ENCODE data around the gene PLEK2. TPM values are rescaled to one million over a fixed set of nuclear protein-coding genes. Genes with fewer than 3 reads are reported as not detected.

PLEK2 gene
- total and polyA plus RNA-seq, 2 experiments from 2014 or later, result 1.0 to 2.2 TPM

- TF ChIP-seq, protein P1, sequence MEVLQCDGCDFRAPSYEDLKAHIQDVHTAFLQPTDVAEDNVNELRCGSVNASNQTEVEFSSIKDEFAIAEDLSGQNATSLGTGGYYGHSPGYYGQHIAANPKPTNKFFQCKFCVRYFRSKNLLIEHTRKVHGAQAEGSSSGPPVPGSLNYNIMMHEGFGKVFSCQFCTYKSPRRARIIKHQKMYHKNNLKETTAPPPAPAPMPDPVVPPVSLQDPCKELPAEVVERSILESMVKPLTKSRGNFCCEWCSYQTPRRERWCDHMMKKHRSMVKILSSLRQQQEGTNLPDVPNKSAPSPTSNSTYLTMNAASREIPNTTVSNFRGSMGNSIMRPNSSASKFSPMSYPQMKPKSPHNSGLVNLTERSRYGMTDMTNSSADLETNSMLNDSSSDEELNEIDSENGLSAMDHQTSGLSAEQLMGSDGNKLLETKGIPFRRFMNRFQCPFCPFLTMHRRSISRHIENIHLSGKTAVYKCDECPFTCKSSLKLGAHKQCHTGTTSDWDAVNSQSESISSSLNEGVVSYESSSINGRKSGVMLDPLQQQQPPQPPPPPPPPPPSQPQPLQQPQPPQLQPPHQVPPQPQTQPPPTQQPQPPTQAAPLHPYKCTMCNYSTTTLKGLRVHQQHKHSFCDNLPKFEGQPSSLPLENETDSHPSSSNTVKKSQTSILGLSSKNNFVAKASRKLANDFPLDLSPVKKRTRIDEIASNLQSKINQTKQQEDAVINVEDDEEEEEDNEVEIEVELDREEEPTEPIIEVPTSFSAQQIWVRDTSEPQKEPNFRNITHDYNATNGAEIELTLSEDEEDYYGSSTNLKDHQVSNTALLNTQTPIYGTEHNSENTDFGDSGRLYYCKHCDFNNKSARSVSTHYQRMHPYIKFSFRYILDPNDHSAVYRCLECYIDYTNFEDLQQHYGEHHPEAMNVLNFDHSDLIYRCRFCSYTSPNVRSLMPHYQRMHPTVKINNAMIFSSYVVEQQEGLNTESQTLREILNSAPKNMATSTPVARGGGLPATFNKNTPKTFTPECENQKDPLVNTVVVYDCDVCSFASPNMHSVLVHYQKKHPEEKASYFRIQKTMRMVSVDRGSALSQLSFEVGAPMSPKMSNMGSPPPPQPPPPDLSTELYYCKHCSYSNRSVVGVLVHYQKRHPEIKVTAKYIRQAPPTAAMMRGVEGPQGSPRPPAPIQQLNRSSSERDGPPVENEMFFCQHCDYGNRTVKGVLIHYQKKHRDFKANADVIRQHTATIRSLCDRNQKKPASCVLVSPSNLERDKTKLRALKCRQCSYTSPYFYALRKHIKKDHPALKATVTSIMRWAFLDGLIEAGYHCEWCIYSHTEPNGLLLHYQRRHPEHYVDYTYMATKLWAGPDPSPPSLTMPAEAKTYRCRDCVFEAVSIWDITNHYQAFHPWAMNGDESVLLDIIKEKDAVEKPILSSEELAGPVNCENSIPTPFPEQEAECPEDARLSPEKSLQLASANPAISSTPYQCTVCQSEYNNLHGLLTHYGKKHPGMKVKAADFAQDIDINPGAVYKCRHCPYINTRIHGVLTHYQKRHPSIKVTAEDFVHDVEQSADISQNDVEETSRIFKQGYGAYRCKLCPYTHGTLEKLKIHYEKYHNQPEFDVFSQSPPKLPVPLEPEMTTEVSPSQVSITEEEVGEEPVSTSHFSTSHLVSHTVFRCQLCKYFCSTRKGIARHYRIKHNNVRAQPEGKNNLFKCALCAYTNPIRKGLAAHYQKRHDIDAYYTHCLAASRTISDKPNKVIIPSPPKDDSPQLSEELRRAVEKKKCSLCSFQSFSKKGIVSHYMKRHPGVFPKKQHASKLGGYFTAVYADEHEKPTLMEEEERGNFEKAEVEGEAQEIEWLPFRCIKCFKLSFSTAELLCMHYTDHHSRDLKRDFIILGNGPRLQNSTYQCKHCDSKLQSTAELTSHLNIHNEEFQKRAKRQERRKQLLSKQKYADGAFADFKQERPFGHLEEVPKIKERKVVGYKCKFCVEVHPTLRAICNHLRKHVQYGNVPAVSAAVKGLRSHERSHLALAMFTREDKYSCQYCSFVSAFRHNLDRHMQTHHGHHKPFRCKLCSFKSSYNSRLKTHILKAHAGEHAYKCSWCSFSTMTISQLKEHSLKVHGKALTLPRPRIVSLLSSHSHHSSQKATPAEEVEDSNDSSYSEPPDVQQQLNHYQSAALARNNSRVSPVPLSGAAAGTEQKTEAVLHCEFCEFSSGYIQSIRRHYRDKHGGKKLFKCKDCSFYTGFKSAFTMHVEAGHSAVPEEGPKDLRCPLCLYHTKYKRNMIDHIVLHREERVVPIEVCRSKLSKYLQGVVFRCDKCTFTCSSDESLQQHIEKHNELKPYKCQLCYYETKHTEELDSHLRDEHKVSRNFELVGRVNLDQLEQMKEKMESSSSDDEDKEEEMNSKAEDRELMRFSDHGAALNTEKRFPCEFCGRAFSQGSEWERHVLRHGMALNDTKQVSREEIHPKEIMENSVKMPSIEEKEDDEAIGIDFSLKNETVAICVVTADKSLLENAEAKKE (CRISPR knock-in tag; IDR thresholded peaks at IDR 0.05), result no peak
- TF ChIP-seq EZH2 (IDR thresholded peaks at IDR 0.05; ENCODE audit: low read depth, unreplicated experiment) (no peak), STAT1 (IDR thresholded peaks at IDR 0.05; ENCODE audit: unreplicated experiment) (no peak), ZNF331 (CRISPR knock-in tag; IDR thresholded peaks at IDR 0.05; ENCODE audit: low read depth) (no peak), JUNB (IDR thresholded peaks at IDR 0.05; ENCODE audit: unreplicated experiment) (no peak), CREB1 (CRISPR knock-in tag; IDR thresholded peaks at IDR 0.05; ENCODE audit: low read depth) (no peak), EZH2phosphoT487 (IDR thresholded peaks at IDR 0.05; ENCODE audit: unreplicated experiment) (no peak)
- TF ChIP-seq, protein P2, sequence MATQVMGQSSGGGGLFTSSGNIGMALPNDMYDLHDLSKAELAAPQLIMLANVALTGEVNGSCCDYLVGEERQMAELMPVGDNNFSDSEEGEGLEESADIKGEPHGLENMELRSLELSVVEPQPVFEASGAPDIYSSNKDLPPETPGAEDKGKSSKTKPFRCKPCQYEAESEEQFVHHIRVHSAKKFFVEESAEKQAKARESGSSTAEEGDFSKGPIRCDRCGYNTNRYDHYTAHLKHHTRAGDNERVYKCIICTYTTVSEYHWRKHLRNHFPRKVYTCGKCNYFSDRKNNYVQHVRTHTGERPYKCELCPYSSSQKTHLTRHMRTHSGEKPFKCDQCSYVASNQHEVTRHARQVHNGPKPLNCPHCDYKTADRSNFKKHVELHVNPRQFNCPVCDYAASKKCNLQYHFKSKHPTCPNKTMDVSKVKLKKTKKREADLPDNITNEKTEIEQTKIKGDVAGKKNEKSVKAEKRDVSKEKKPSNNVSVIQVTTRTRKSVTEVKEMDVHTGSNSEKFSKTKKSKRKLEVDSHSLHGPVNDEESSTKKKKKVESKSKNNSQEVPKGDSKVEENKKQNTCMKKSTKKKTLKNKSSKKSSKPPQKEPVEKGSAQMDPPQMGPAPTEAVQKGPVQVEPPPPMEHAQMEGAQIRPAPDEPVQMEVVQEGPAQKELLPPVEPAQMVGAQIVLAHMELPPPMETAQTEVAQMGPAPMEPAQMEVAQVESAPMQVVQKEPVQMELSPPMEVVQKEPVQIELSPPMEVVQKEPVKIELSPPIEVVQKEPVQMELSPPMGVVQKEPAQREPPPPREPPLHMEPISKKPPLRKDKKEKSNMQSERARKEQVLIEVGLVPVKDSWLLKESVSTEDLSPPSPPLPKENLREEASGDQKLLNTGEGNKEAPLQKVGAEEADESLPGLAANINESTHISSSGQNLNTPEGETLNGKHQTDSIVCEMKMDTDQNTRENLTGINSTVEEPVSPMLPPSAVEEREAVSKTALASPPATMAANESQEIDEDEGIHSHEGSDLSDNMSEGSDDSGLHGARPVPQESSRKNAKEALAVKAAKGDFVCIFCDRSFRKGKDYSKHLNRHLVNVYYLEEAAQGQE (IDR thresholded peaks at IDR 0.05; ENCODE audit: unreplicated experiment), result no peak
- TF ChIP-seq, protein P3, sequence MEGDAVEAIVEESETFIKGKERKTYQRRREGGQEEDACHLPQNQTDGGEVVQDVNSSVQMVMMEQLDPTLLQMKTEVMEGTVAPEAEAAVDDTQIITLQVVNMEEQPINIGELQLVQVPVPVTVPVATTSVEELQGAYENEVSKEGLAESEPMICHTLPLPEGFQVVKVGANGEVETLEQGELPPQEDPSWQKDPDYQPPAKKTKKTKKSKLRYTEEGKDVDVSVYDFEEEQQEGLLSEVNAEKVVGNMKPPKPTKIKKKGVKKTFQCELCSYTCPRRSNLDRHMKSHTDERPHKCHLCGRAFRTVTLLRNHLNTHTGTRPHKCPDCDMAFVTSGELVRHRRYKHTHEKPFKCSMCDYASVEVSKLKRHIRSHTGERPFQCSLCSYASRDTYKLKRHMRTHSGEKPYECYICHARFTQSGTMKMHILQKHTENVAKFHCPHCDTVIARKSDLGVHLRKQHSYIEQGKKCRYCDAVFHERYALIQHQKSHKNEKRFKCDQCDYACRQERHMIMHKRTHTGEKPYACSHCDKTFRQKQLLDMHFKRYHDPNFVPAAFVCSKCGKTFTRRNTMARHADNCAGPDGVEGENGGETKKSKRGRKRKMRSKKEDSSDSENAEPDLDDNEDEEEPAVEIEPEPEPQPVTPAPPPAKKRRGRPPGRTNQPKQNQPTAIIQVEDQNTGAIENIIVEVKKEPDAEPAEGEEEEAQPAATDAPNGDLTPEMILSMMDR (conservative IDR thresholded peaks at IDR 0.05; ENCODE audit: low read depth in 2 of 2), result no peak
Measured at GRCh38 chr14:67446371-67447032, 34.5 kb upstream of the PLEK2 start (continued).
